Measurements from ENCODE around the gene SPOCK2.

SPOCK2 gene

DNA sequence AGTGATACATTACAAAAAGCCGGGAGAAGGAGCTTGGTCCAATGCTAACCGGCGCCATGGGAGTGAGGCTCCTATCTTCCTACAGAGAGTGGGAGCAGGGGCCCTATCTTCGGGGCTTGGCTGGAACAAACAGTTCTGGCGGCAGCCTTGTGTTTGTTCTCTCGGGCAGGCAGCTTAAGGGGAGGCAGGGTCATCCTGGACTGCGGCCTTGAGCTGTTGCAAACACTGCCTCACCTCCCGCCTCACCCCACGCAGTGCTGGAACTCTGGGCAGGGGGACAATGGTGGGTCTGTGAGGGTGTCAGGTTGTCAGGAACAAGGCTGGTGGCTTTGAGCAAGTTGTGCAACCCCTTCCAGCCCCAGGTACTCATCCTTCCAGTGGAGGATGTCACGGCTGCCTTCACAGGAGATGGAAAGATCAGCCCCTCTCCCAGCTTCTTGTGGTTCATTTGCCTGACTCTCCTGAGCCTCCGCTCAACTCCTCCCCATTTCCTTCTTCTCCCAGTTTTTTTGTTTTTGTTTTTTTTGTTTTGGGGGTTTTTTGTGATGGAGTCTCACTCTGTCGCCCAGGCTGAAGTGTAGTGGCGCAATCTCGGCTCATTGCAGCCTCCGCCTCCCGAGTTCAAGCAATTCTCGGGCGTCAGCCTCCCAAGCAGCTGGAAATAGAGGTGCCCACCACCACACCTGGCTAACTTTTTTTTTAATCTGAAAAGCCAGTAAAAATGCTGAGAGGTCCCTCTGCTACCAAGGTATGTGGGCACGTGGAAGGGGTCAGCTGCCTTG is 57.4 kb downstream of the SPOCK2 start:
- H3K9ac ChIP-seq (ENCODE audit: low read length), result no peak overlapping the region

DNA sequence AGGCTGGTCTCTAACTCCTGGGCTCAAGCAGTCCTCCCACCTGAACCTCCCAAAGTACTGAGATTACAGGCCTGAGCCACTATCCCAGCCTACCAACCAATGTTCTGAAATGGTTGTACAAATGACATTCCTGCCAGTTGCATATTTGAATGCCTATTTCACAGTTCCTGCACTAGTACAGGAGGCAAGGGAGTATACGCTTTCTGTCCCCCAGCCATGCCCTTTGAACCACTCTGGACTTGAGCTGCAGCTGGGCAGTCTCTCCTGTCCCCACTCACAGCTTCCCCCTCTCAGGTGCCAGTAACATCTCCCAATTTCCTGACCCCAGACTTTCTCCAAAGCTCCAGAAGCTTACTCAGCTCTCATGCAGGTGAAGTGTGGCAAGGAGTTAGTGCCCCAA is 58.9 kb downstream of the SPOCK2 start:
- Histone ChIP-seq H3K27ac (ENCODE audit: low read depth, low read length) (no peak overlapping the region), H3K36me3 (ENCODE audit: insufficient read depth, low read length) (no peaks in the 10 kb centered on the region), H3K9ac (ENCODE audit: low read length) (no peak overlapping the region), H3K4me3 (ENCODE audit: low read depth in 1 of 2, low read length in 2 of 2) (no peak overlapping the region), H3K4me1 (ENCODE audit: insufficient read depth, low read length) (no peaks in the 10 kb centered on the region), H3K27me3 (ENCODE audit: control insufficient read depth in 1 of 2, insufficient read depth in 2 of 2, low read length in 2 of 2) (no peaks in the 10 kb centered on the region), H3K9me3 (ENCODE audit: low read length) (no peaks in the 10 kb centered on the region)

More for the DNA sequence above, 57.4 kb downstream of the SPOCK2 start:
- Histone ChIP-seq H3K27me3 (ENCODE audit: control insufficient read depth in 1 of 2, insufficient read depth in 2 of 2, low read length in 2 of 2) (no peaks in the 10 kb centered on the region), H3K4me1 (ENCODE audit: insufficient read depth, low read length) (no peaks in the 10 kb centered on the region), H3K36me3 (ENCODE audit: insufficient read depth, low read length) (no peaks in the 10 kb centered on the region), H3K4me3 (ENCODE audit: low read depth in 1 of 2, low read length in 2 of 2) (no peak overlapping the region), H3K9me3 (ENCODE audit: low read length) (no peaks in the 10 kb centered on the region), H3K27ac (ENCODE audit: low read depth, low read length) (no peak overlapping the region)

GRCh38 chr10:72027498-72027897 is 60.9 kb downstream of the SPOCK2 start:
- H3K9me3 ChIP-seq (ENCODE audit: low read length), result no peaks in the 10 kb centered on the region
- no peaks in the 10 kb centered on the region for H3K36me3 ChIP-seq (ENCODE audit: insufficient read depth, low read length)
- no peak overlapping the region for H3K4me3 ChIP-seq (ENCODE audit: low read depth in 1 of 2, low read length in 2 of 2)
- H3K27ac ChIP-seq (ENCODE audit: low read depth, low read length), result no peak overlapping the region
- H3K4me1 ChIP-seq (ENCODE audit: insufficient read depth, low read length), result no peaks in the 10 kb centered on the region
- H3K27me3 ChIP-seq (ENCODE audit: control insufficient read depth in 1 of 2, insufficient read depth in 2 of 2, low read length in 2 of 2), result no peaks in the 10 kb centered on the region
- H3K9ac ChIP-seq (ENCODE audit: low read length), result no peak overlapping the region

- H3K4me3 ChIP-seq (ENCODE audit: low read depth in 1 of 2, low read length in 2 of 2), result no peak overlapping the region
- H3K9me3 ChIP-seq (ENCODE audit: low read length), result no peaks in the 10 kb centered on the region
- no peaks in the 10 kb centered on the region for H3K27me3 ChIP-seq (ENCODE audit: control insufficient read depth in 1 of 2, insufficient read depth in 2 of 2, low read length in 2 of 2)
- no peaks in the 10 kb centered on the region for H3K36me3 ChIP-seq (ENCODE audit: insufficient read depth, low read length)
- H3K27ac ChIP-seq (ENCODE audit: low read depth, low read length), result no peak overlapping the region
- H3K9ac ChIP-seq (ENCODE audit: low read length), result no peak overlapping the region
- peaks cover 3% of the 10 kb centered on the region for H3K4me1 ChIP-seq (ENCODE audit: insufficient read depth, low read length)
Observed at GRCh38 chr10:72026278-72027111, 61.9 kb downstream of the SPOCK2 start.

- H3K27ac ChIP-seq (ENCODE audit: low read depth, low read length), result no peak overlapping the region
- H3K4me1 ChIP-seq (ENCODE audit: insufficient read depth, low read length), result peaks cover 9% of the 10 kb centered on the region
- H3K9ac ChIP-seq (ENCODE audit: low read length), result no peak overlapping the region
- no peak overlapping the region for H3K4me3 ChIP-seq (ENCODE audit: low read depth in 1 of 2, low read length in 2 of 2)
- H3K27me3 ChIP-seq (ENCODE audit: control insufficient read depth in 1 of 2, insufficient read depth in 2 of 2, low read length in 2 of 2), result no peaks in the 10 kb centered on the region
- H3K9me3 ChIP-seq (ENCODE audit: low read length), result no peaks in the 10 kb centered on the region
- H3K36me3 ChIP-seq (ENCODE audit: insufficient read depth, low read length), result no peaks in the 10 kb centered on the region
Observed at GRCh38 chr10:72025832-72026231, 62.5 kb downstream of the SPOCK2 start.

DNA sequence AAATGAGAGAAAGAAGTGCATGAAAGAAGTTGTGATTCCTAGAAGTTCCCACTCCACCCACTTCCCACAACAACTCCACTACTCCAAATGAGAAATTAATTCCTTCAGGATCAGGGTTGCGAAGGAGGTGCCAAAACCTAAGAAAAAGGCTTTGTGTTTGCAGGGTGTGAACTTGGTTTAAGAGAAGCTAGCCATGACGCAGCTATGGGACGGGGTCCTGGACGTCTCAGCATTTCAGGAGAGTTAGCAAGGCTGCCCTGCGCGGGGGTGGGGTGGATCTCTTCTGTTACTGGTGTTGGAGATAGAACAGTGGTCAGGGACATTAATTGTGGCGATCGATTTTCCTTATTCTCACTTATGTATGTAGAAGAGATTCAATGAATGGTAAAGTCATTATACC is 63.0 kb downstream of the SPOCK2 start:
- Histone ChIP-seq H3K4me1 (ENCODE audit: insufficient read depth, low read length) (peaks cover 10% of the 10 kb centered on the region), H3K9ac (ENCODE audit: low read length) (no peak overlapping the region), H3K27me3 (ENCODE audit: control insufficient read depth in 1 of 2, insufficient read depth in 2 of 2, low read length in 2 of 2) (no peaks in the 10 kb centered on the region), H3K9me3 (ENCODE audit: low read length) (no peaks in the 10 kb centered on the region), H3K36me3 (ENCODE audit: insufficient read depth, low read length) (no peaks in the 10 kb centered on the region), H3K27ac (ENCODE audit: low read depth, low read length) (no peak overlapping the region), H3K4me3 (ENCODE audit: low read depth in 1 of 2, low read length in 2 of 2) (no peak overlapping the region)

DNA sequence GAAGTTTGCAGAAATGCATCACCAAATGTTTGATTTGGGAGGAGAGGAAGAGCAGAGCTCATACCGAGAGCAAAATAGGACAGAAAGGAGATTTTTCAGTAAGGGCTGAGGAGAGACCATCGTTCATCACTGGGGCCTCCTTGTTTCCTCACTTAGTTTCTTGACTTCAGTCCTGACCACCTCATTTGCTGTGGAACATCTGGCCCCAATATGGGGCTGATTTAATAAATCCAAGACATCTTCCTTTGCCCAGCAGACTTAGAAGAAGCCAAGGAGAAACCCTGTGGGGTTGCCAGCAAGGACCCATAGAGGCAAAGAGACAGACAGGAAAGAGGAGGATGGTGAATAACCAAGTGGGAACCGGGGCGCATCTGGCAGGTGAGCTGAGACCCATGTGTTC is 63.8 kb downstream of the SPOCK2 start:
- Histone ChIP-seq H3K27me3 (ENCODE audit: control insufficient read depth in 1 of 2, insufficient read depth in 2 of 2, low read length in 2 of 2) (no peaks in the 10 kb centered on the region), H3K4me3 (ENCODE audit: low read depth in 1 of 2, low read length in 2 of 2) (no peak overlapping the region), H3K27ac (ENCODE audit: low read depth, low read length) (no peak overlapping the region), H3K9me3 (ENCODE audit: low read length) (no peaks in the 10 kb centered on the region), H3K4me1 (ENCODE audit: insufficient read depth, low read length) (peaks cover 10% of the 10 kb centered on the region), H3K9ac (ENCODE audit: low read length) (no peak overlapping the region), H3K36me3 (ENCODE audit: insufficient read depth, low read length) (no peaks in the 10 kb centered on the region)

- Histone ChIP-seq H3K9me3 (ENCODE audit: low read length) (no peaks in the 10 kb centered on the region), H3K4me1 (ENCODE audit: insufficient read depth, low read length) (peaks cover 14% of the 10 kb centered on the region), H3K36me3 (ENCODE audit: insufficient read depth, low read length) (no peaks in the 10 kb centered on the region), H3K27me3 (ENCODE audit: control insufficient read depth in 1 of 2, insufficient read depth in 2 of 2, low read length in 2 of 2) (no peaks in the 10 kb centered on the region), H3K27ac (ENCODE audit: low read depth, low read length) (no peak overlapping the region), H3K4me3 (ENCODE audit: low read depth in 1 of 2, low read length in 2 of 2) (no peak overlapping the region), H3K9ac (ENCODE audit: low read length) (no peak overlapping the region)
Observed at GRCh38 chr10:72022228-72022627, 66.1 kb downstream of the SPOCK2 start.

GRCh38 chr10:72020914-72021809 is 67.2 kb downstream of the SPOCK2 start:
- H3K9ac ChIP-seq (ENCODE audit: low read length), result no peak overlapping the region
- H3K27me3 ChIP-seq (ENCODE audit: control insufficient read depth in 1 of 2, insufficient read depth in 2 of 2, low read length in 2 of 2), result no peaks in the 10 kb centered on the region
- peaks cover 24% of the 10 kb centered on the region for H3K4me1 ChIP-seq (ENCODE audit: insufficient read depth, low read length)
- no peak overlapping the region for H3K27ac ChIP-seq (ENCODE audit: low read depth, low read length)
- H3K36me3 ChIP-seq (ENCODE audit: insufficient read depth, low read length), result no peaks in the 10 kb centered on the region
- H3K4me3 ChIP-seq (ENCODE audit: low read depth in 1 of 2, low read length in 2 of 2), result no peak overlapping the region
- H3K9me3 ChIP-seq (ENCODE audit: low read length), result no peaks in the 10 kb centered on the region

- no peaks in the 10 kb centered on the region for H3K36me3 ChIP-seq (ENCODE audit: insufficient read depth, low read length)
- no peak overlapping the region for H3K9ac ChIP-seq (ENCODE audit: low read length)
- peaks cover 24% of the 10 kb centered on the region for H3K4me1 ChIP-seq (ENCODE audit: insufficient read depth, low read length)
- H3K9me3 ChIP-seq (ENCODE audit: low read length), result no peaks in the 10 kb centered on the region
- H3K27ac ChIP-seq (ENCODE audit: low read depth, low read length), result no peak overlapping the region
- no peak overlapping the region for H3K4me3 ChIP-seq (ENCODE audit: low read depth in 1 of 2, low read length in 2 of 2)
- no peaks in the 10 kb centered on the region for H3K27me3 ChIP-seq (ENCODE audit: control insufficient read depth in 1 of 2, insufficient read depth in 2 of 2, low read length in 2 of 2)
Observed at GRCh38 chr10:72019085-72019876, 69.1 kb downstream of the SPOCK2 start.
